Measurements from ENCODE around the gene TMEM135.

DNA sequence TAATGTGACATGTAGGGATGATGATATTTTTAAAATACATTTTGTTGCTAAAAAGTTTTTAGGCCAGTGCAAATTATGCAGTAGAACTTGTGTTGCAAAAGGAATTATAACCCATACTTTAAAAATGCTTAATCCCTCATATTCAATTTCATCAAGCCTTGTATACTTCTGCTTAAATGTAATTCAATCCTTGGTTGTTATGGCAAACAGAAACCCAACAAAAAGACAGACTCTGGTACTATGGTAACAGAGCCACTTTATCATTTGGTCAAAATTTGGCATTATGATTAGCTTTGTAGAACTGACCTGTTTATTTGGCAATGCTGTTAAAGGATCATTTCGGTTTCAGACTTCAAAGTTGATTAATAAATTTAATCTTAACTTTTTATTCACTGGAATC lies 284.8 kb downstream of the TMEM135 start:
- TF ChIP-seq ZNF274 (IDR thresholded peaks at IDR 0.05; ENCODE audit: low read depth, low read length) (no peak), SUZ12 (IDR thresholded peaks at IDR 0.05; ENCODE audit: extremely low read depth, insufficient read depth, insufficient read length) (no peak), YY1 (IDR thresholded peaks at IDR 0.05; ENCODE audit: insufficient read depth, insufficient read length) (no peak)

Data from NT2/D1 (cell line).